ENCODE results near the gene NFYC.
A peak's percentile ranks its signal among the peaks of the same experiment; 100 is the strongest.

NFYC gene

GRCh38 chr1:40762144-40762923 lies 70.8 kb downstream of the NFYC start:
- DNase-seq, result no peak

- no peak for DNase-seq
Measured at GRCh38 chr1:40763742-40764532, 72.4 kb downstream of the NFYC start.

GRCh38 chr1:40764981-40765380 lies 73.5 kb downstream of the NFYC start:
- no peak for DNase-seq

- DNase-seq, result no peak
Measured at GRCh38 chr1:40766017-40766416, 74.5 kb downstream of the NFYC start.

GRCh38 chr1:40766560-40766959 lies 75.1 kb downstream of the NFYC start:
- no peak for DNase-seq

- no peak for DNase-seq
Measured at GRCh38 chr1:40768146-40768990, 76.9 kb downstream of the NFYC start.

- DNase-seq, result no peak
Measured at GRCh38 chr1:40769815-40770214, 78.3 kb downstream of the NFYC start.

- DNase-seq, result no peak
Measured at GRCh38 chr1:40770296-40771070, 79.0 kb downstream of the NFYC start.

- no peak for DNase-seq
Measured at GRCh38 chr1:40772146-40772955, 80.8 kb downstream of the NFYC start.

- no peak for DNase-seq
Measured at GRCh38 chr1:40773748-40774265, 82.3 kb downstream of the NFYC start.

GRCh38 chr1:40774266-40774998 lies 82.9 kb downstream of the NFYC start:
- DNase-seq, result peak; percentile 66

- DNase-seq, result no peak
Measured at GRCh38 chr1:40776236-40777072, 85.0 kb downstream of the NFYC start.

- no peak for DNase-seq
Measured at GRCh38 chr1:40777224-40777970, 85.9 kb downstream of the NFYC start.

GRCh38 chr1:40780678-40781607 lies 89.4 kb downstream of the NFYC start:
- DNase-seq, result no peak

- no peak for DNase-seq
Measured at GRCh38 chr1:40781608-40781971, 90.1 kb downstream of the NFYC start.

- DNase-seq, result no peak
Measured at GRCh38 chr1:40782371-40782956, 91.0 kb downstream of the NFYC start.

All from activated gamma-delta T cell treated with Interleukin-2 at 50 U/mL for 16 hours (primary cell).